ENCODE measurements around the gene SSMEM1. TPM values are rescaled to one million over a fixed set of nuclear protein-coding genes. Genes with fewer than 3 reads are reported as not detected.
"Not testable (repeated sequence)": the region's sequence is repeated elsewhere in the genome, so short reads cannot be mapped to it uniquely, and the experiment has no call there.

Gene SSMEM1
- total RNA-seq, 2 donors from 2014 or later = not detected

- H3K27me3 ChIP-seq = no peaks in the 10 kb centered on the region
- no peak for DNase-seq (ENCODE audit: low spot score)
- peaks cover 45% of the 10 kb centered on the region for H3K36me3 ChIP-seq
- H3K27ac ChIP-seq = no peak overlapping the region
- H3K9me3 ChIP-seq = no peaks in the 10 kb centered on the region
- no peaks in the 10 kb centered on the region for H3K4me1 ChIP-seq
- no peak for TF ChIP-seq CTCF (IDR thresholded peaks at IDR 0.05)
- H3K4me3 ChIP-seq = no peak overlapping the region
Measured at GRCh38 chr7:130178251-130178650, 29.4 kb upstream of the SSMEM1 start.

GRCh38 chr7:130179631-130180030 is 28.0 kb upstream of the SSMEM1 start:
- H3K9me3 ChIP-seq = no peaks in the 10 kb centered on the region
- no peaks in the 10 kb centered on the region for H3K27me3 ChIP-seq
- H3K27ac ChIP-seq = no peak overlapping the region
- no peak for TF ChIP-seq CTCF (IDR thresholded peaks at IDR 0.05)
- no peak overlapping the region for H3K4me3 ChIP-seq
- H3K36me3 ChIP-seq = peaks cover 43% of the 10 kb centered on the region
- DNase-seq (ENCODE audit: low spot score) = no peak
- H3K4me1 ChIP-seq = no peaks in the 10 kb centered on the region

GRCh38 chr7:130180571-130181262 is 26.9 kb upstream of the SSMEM1 start:
- TF ChIP-seq CTCF (IDR thresholded peaks at IDR 0.05) = no peak
- Histone ChIP-seq H3K27ac (no peak overlapping the region), H3K27me3 (no peaks in the 10 kb centered on the region), H3K4me1 (no peaks in the 10 kb centered on the region), H3K4me3 (no peak overlapping the region), H3K36me3 (peaks cover 44% of the 10 kb centered on the region), H3K9me3 (no peaks in the 10 kb centered on the region)
- no peak for DNase-seq (ENCODE audit: low spot score)

GRCh38 chr7:130181263-130181605 is 26.4 kb upstream of the SSMEM1 start:
- Histone ChIP-seq H3K27me3 (no peaks in the 10 kb centered on the region), H3K4me1 (no peaks in the 10 kb centered on the region), H3K36me3 (peaks cover 44% of the 10 kb centered on the region), H3K4me3 (no peak overlapping the region), H3K27ac (no peak overlapping the region), H3K9me3 (no peaks in the 10 kb centered on the region)
- TF ChIP-seq CTCF (IDR thresholded peaks at IDR 0.05) = no peak
- DNase-seq (ENCODE audit: low spot score) = no peak

- H3K9me3 ChIP-seq = no peaks in the 10 kb centered on the region
- no peak for TF ChIP-seq CTCF (IDR thresholded peaks at IDR 0.05)
- no peaks in the 10 kb centered on the region for H3K27me3 ChIP-seq
- peaks cover 44% of the 10 kb centered on the region for H3K36me3 ChIP-seq
- no peak for DNase-seq (ENCODE audit: low spot score)
- H3K27ac ChIP-seq = no peak overlapping the region
- H3K4me1 ChIP-seq = no peaks in the 10 kb centered on the region
- no peak overlapping the region for H3K4me3 ChIP-seq
Measured at GRCh38 chr7:130182990-130183389, 24.7 kb upstream of the SSMEM1 start.

GRCh38 chr7:130184349-130184748 is 23.3 kb upstream of the SSMEM1 start:
- peaks cover 40% of the 10 kb centered on the region for H3K36me3 ChIP-seq
- not testable (repeated sequence) for DNase-seq (ENCODE audit: low spot score); H3K4me1 ChIP-seq

More at GRCh38 chr7:130184349-130184748, 23.3 kb upstream of the SSMEM1 start:
- not testable (repeated sequence) for H3K4me3 ChIP-seq, H3K9me3 ChIP-seq, H3K27ac ChIP-seq, H3K27me3 ChIP-seq

Measured in right atrium auricular region (tissue), 2 donors.